Fibroblast of mammary gland (primary cell): ENCODE data around the gene ZMYND11.

Experiments used
- DNase-seq: peaks from one replicate; pipeline ENCODE4 v3.0.0-alpha.2; 2010; ENCODE audit warnings: low read depth
- H3K4me3 ChIP-seq: 2 replicates; pipeline ENCODE4 v1.5.1; 2011; ENCODE audit warnings: low read depth, mild to moderate bottlenecking, low read length, moderate library complexity; ENCODE audit not compliant: control insufficient read depth
- CTCF ChIP-seq: conservative IDR thresholded peaks from 2 replicates; pipeline ENCODE4 v1.5.1; 2011; ENCODE audit warnings: low read depth, low read length, inconsistent platforms; ENCODE audit not compliant: control insufficient read depth, insufficient read depth

The ZMYND11 gene

GRCh38 chr10:91313-91712, 43.9 kb upstream of the ZMYND11 start:
- no peak overlapping the region for H3K4me3 ChIP-seq
- TF ChIP-seq CTCF = no peak
- DNase-seq = no peak

GRCh38 chr10:92153-92552, 43.1 kb upstream of the ZMYND11 start:
- no peak for TF ChIP-seq CTCF
- DNase-seq = no peak
- no peak overlapping the region for H3K4me3 ChIP-seq

DNA sequence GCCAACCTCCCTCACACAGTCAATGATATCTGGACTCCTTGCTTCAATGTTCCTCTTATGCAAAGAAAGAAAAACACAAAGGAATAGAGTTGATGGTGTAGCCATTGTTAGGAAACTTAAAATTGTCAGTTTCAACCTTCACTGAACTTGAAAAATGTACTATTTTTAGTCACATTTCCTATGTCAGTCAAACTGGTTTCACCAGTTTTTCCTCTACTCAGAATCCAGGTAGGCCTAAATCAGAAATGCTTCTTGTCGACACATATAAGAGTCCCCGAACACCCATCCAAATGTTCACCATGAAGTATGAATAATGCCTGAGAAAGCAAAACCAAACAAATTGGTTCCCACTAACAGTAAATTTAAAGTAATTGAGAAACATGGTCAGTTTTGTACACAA, 42.4 kb upstream of the ZMYND11 start:
- no peak for TF ChIP-seq CTCF
- DNase-seq = no peak

DNA sequence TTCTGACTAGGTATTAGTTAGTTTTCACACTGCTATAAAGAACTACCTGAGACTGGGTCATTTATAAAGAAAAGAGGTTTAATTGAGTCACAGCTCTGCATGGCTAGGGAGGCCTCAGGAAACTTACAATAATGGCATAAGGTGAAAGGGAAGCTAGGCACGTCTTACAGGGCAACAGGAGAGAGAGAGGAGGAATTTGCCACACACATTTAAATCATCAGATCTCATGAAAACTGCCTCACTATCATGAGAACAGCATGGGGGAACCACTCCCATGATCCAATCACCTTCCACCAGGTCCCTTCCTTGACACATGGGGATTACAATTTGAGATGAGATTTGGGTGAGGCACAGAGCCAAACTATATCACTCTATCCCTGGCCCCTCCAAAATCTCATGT, 40.6 kb upstream of the ZMYND11 start:
- DNase-seq = no peak

More for the DNA sequence above, 42.4 kb upstream of the ZMYND11 start:
- H3K4me3 ChIP-seq = no peak overlapping the region

GRCh38 chr10:95356-96115, 39.7 kb upstream of the ZMYND11 start:
- H3K4me3 ChIP-seq = no peak overlapping the region
- TF ChIP-seq CTCF = no peak
- DNase-seq = no peak

More for the DNA sequence above, 40.6 kb upstream of the ZMYND11 start:
- no peak overlapping the region for H3K4me3 ChIP-seq
- TF ChIP-seq CTCF = no peak

DNA sequence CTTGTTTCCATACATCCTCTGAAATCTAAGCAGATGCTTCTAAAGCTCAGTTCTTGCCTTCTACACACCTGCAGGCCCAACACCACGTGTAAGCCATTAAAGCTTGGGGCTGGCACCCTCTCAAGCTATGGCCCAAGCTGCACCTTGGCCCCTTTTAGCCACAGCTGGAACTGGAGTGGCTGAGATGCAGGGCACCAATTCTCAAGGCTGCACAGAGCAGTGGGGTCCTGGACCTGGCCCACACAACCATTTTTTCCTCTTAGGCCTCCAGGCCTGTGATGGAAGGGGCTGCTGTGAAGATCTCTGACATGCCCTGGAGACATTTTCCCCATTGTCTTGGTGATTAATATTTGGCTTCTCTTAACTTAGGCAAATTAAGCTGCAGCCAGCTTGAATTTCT, 38.8 kb upstream of the ZMYND11 start:
- no peak for TF ChIP-seq CTCF
- H3K4me3 ChIP-seq = no peak overlapping the region
- DNase-seq = no peak

DNA sequence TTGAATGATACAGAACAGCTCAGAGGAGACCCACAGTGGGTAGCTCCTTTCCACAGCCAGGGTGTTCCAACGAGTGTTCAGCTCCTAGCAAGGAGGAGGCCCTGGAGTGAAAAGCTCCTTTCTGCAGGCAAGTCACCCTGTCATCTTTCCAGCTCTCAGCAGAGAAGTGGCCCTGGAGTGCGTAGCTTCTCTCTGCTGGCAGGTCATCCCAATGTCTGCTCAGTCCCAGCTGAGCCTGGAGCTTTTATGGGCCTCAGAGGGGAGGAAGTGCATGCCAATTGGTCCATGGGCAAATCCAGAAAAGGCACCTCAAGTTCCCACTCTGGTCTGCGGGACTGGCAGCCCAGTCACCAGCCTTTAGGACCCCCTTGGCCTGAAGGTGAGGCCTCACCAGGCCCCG, 30.8 kb upstream of the ZMYND11 start:
- no peak for DNase-seq
- no peak overlapping the region for H3K4me3 ChIP-seq
- TF ChIP-seq CTCF = no peak
